Fibroblast of villous mesenchyme (primary cell): Measurements from ENCODE around the gene ARFGEF3. TPM values are rescaled to one million over a fixed set of nuclear protein-coding genes. Genes with fewer than 3 reads are reported as not detected.

ENCODE experiments used
- DNase-seq: peaks from one replicate; pipeline ENCODE4 v3.0.0-alpha.2; 2010; ENCODE audit warnings: low read depth
- H3K4me3 ChIP-seq: 2 replicates; pipeline ENCODE4 v1.5.1; 2011; ENCODE audit warnings: low read depth, mild to moderate bottlenecking, low read length
- CTCF ChIP-seq: IDR thresholded peaks from 2 replicates; pipeline ENCODE4 v1.5.1; 2012; ENCODE audit warnings: low read depth, mild to moderate bottlenecking, low read length; ENCODE audit not compliant: insufficient read depth
- total RNA-seq: library from RNA; depleted of rRNA; stranded (reverse); fragments of >200 nt; gene quantifications from 2 replicates; pipeline ENCODE4 v1.2.3, GENCODE V29; 2012

The ARFGEF3 gene
- total RNA-seq, 1 donor = under 0.01 TPM

GRCh38 chr6:138290423-138290962 lies 128.8 kb downstream of the ARFGEF3 start:
- H3K4me3 ChIP-seq = no peak overlapping the region
- no peak for TF ChIP-seq CTCF
- no peak for DNase-seq

- no peak overlapping the region for H3K4me3 ChIP-seq
- no peak for DNase-seq
- TF ChIP-seq CTCF = no peak
These were observed 129.5 kb downstream of the ARFGEF3 start for GRCh38 chr6:138291036-138291848.

DNA sequence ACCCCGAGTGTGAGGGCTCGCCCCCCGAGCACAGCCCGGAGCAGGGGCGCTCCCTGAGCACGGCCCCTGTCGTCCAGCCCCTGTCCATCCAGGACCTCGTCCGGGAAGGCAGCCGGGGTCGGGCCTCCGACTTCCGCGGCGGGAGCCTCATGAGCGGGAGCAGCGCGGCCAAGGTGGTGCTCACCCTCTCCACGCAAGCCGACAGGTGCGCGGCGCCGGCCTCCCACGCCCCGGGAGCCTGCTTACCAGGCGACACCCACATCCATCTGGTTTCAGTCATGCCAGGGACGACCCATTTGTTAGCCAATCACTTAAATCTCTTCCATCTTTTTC lies 130.1 kb downstream of the ARFGEF3 start:
- no peak for TF ChIP-seq CTCF
- H3K4me3 ChIP-seq = no peak overlapping the region
- no peak for DNase-seq

- no peak for TF ChIP-seq CTCF
- no peak overlapping the region for H3K4me3 ChIP-seq
- DNase-seq = no peak
These were observed 130.7 kb downstream of the ARFGEF3 start for GRCh38 chr6:138292482-138292881.

- no peak for DNase-seq
- no peak overlapping the region for H3K4me3 ChIP-seq
- no peak for TF ChIP-seq CTCF
These were observed 132.0 kb downstream of the ARFGEF3 start for GRCh38 chr6:138293428-138294395.

- DNase-seq = no peak
- no peak for TF ChIP-seq CTCF
- H3K4me3 ChIP-seq = no peak overlapping the region
These were observed 134.6 kb downstream of the ARFGEF3 start for GRCh38 chr6:138296381-138296780.
